Erythroblast (primary cell): ENCODE results near the gene RPH3AL.

Experiments
- GATA1 ChIP-seq: IDR thresholded peaks from 2 replicates; pipeline ENCODE4 v1.6.1; 2011; ENCODE audit warnings: low read depth, mild to moderate bottlenecking, control low read depth, low read length, moderate library complexity
- POLR2A ChIP-seq: IDR thresholded peaks from 2 replicates; pipeline ENCODE4 v1.6.1; 2011; ENCODE audit warnings: mild to moderate bottlenecking, low read length

- no peak for TF ChIP-seq POLR2A
- no peak for TF ChIP-seq GATA1
Measured at GRCh38 chr17:185445-186138, 167.0 kb downstream of the RPH3AL start.
